Liver (tissue), 9 donors: ENCODE data around the gene ITGB3. TPM values are rescaled to one million over a fixed set of nuclear protein-coding genes. Genes with fewer than 3 reads are reported as not detected.
A peak's percentile ranks its signal among the peaks of the same experiment; 100 is the strongest.

Experiments used
- DNase-seq: peaks from one replicate; pipeline ENCODE4 v3.0.0-alpha.2; 2017; ENCODE audit warnings: low spot score
- H3K27ac ChIP-seq, 2 donors: one replicate each; pipeline ENCODE4 v1.7.0; 2013; ENCODE audit warnings: inconsistent platforms in 2 of 2, low read length in 2 of 2, control low read depth in 1 of 2, low read depth in 1 of 2, mild to moderate bottlenecking in 1 of 2
- H3K27me3 ChIP-seq, 4 donors: one replicate each; pipeline versions ENCODE4 v1.6.1 to v1.7.0; 2013; ENCODE audit warnings: low read length in 3 of 4, inconsistent platforms in 1 of 4, mild to moderate bottlenecking in 1 of 4, moderate library complexity in 1 of 4; ENCODE audit not compliant: control insufficient read depth in 4 of 4, insufficient read depth in 4 of 4
- H3K36me3 ChIP-seq, 4 donors: one replicate each; pipeline versions ENCODE4 v1.6.1 to v1.7.0; 2013; ENCODE audit warnings: low read length in 3 of 4, mild to moderate bottlenecking in 3 of 4, low read depth in 1 of 4, moderate library complexity in 1 of 4; ENCODE audit not compliant: control insufficient read depth in 4 of 4, insufficient read depth in 3 of 4
- H3K4me1 ChIP-seq, 4 donors: one replicate each; pipeline versions ENCODE4 v1.6.1 to v1.7.0; 2013; ENCODE audit warnings: low read length in 3 of 4, mild to moderate bottlenecking in 3 of 4, moderate library complexity in 1 of 4; ENCODE audit not compliant: control insufficient read depth in 4 of 4, insufficient read depth in 4 of 4
- H3K4me3 ChIP-seq, 3 donors: one replicate each; pipeline versions ENCODE4 v1.6.1 to v1.7.0; 2013; ENCODE audit warnings: low read length in 3 of 3, control low read depth in 1 of 3, low read depth in 1 of 3, mild to moderate bottlenecking in 1 of 3
- H3K9ac ChIP-seq, 2 donors: one replicate each; pipeline ENCODE4 v1.7.0; 2013; ENCODE audit warnings: low read length in 2 of 2, mild to moderate bottlenecking in 2 of 2, moderate library complexity in 2 of 2, control low read depth in 1 of 2, low read depth in 1 of 2
- H3K9me3 ChIP-seq, 4 donors: one replicate each; pipeline versions ENCODE4 v1.6.1 to v1.7.0; 2013; ENCODE audit warnings: low read length in 3 of 4; ENCODE audit not compliant: control insufficient read depth in 4 of 4
- CTCF ChIP-seq: fragments of 150-350 bp; IDR thresholded peaks from 2 replicates; pipeline ENCODE4 v1.5.1; 2017; ENCODE audit warnings: improper control_type of control experiment, low read depth, low read length; ENCODE audit not compliant: missing input control
- EGR1 ChIP-seq, 2 donors: IDR thresholded peaks; 2 replicates each; pipeline ENCODE4 v1.6.1; 2016 to 2018; ENCODE audit warnings: antibody characterized with exemption in 2 of 2, low read depth in 2 of 2
- FOXA1 ChIP-seq: IDR thresholded peaks from 2 replicates; pipeline ENCODE4 v1.6.1; 2016; ENCODE audit warnings: antibody characterized with exemption
- FOXA2 ChIP-seq: IDR thresholded peaks from 2 replicates; pipeline ENCODE4 v1.6.1; 2016; ENCODE audit warnings: antibody characterized with exemption
- GABPA ChIP-seq, 2 donors: IDR thresholded peaks in 1 of 2; conservative IDR thresholded peaks in 1 of 2; 2 replicates each; pipeline ENCODE4 v1.6.1; 2016; ENCODE audit warnings: antibody characterized with exemption in 2 of 2, mild to moderate bottlenecking in 1 of 2, moderate library complexity in 1 of 2
- HNF4A ChIP-seq, 2 donors: conservative IDR thresholded peaks; 2 replicates each; pipeline ENCODE4 v1.6.1; 2016; ENCODE audit warnings: antibody characterized with exemption in 2 of 2, mild to moderate bottlenecking in 2 of 2
- HNF4G ChIP-seq: IDR thresholded peaks from 2 replicates; pipeline ENCODE4 v1.6.1; 2016; ENCODE audit warnings: antibody characterized with exemption
- JUND ChIP-seq, 2 donors: IDR thresholded peaks; 2 replicates each; pipeline ENCODE4 v1.6.1; 2016; ENCODE audit warnings: antibody characterized with exemption in 2 of 2
- NR2F2 ChIP-seq: IDR thresholded peaks from 2 replicates; pipeline ENCODE4 v1.6.1; 2016; ENCODE audit warnings: antibody characterized with exemption
- RAD21 ChIP-seq, 2 donors: IDR thresholded peaks; 2 replicates each; pipeline ENCODE4 v1.6.1; 2016; ENCODE audit warnings: antibody characterized with exemption in 2 of 2, mild to moderate bottlenecking in 2 of 2
- RXRA ChIP-seq, 2 donors: IDR thresholded peaks; 2 replicates each; pipeline ENCODE4 v1.6.1; 2017 to 2018; ENCODE audit warnings: antibody characterized with exemption in 2 of 2, mild to moderate bottlenecking in 1 of 2
- SP1 ChIP-seq: IDR thresholded peaks from 2 replicates; pipeline ENCODE4 v1.6.1; 2018; ENCODE audit warnings: antibody characterized with exemption, mild to moderate bottlenecking
- TAF1 ChIP-seq: conservative IDR thresholded peaks from 2 replicates; pipeline ENCODE4 v1.6.1; 2016; ENCODE audit warnings: antibody characterized with exemption, mild to moderate bottlenecking
- YY1 ChIP-seq: IDR thresholded peaks from 2 replicates; pipeline ENCODE4 v1.6.1; 2016; ENCODE audit warnings: antibody characterized with exemption, mild to moderate bottlenecking
- ZBTB33 ChIP-seq: IDR thresholded peaks from 2 replicates; pipeline ENCODE4 v1.6.1; 2016; ENCODE audit warnings: antibody characterized with exemption
- WGBS: extraction: QIAGEN DNeasy Blood & Tissue Kit; methylation state at CpG from one replicate; pipeline ENCODE4 v1.1.7; 2013; 5-methylcytosine and 5-hydroxymethylcytosine counted together
- polyA plus RNA-seq, 2 donors: library from polyadenylated mRNA; stranded (reverse) in 1 of 2; unstranded in 1 of 2; fragments of 200-250 nt in 1 of 2; fragments of >200 nt in 1 of 2; fragmentation: Nextera tagmentation in 1 of 2; extraction: Ambion mirVana in 1 of 2; gene quantifications; one replicate each; pipeline versions ENCODE4 v1.2.1 to v1.2.3, GENCODE V29; 2013 to 2015
- total RNA-seq, 2 donors: library from RNA; depleted of rRNA; stranded (reverse); fragments of >200 nt; gene quantifications; one replicate each; pipeline ENCODE4 v1.2.3, GENCODE V29; 2014
- TF ChIP-seq, protein P1 (sequence below): IDR thresholded peaks from 2 replicates; pipeline ENCODE4 v1.6.1; 2016; ENCODE audit warnings: antibody characterized with exemption
- TF ChIP-seq, protein P2 (sequence below): IDR thresholded peaks from 2 replicates; pipeline ENCODE4 v1.6.1; 2016; ENCODE audit warnings: antibody characterized with exemption
- TF ChIP-seq, protein P3 (sequence below): IDR thresholded peaks from 2 replicates; pipeline ENCODE4 v1.6.1; 2016; ENCODE audit warnings: antibody characterized with exemption, mild to moderate bottlenecking
- donor health status: healthy.
- donor health status: healthy.
- donor health status: healthy.
- donor health status: healthy.
- donor health status: healthy.

Gene ITGB3
- total and polyA plus RNA-seq, 4 donors = 0.47 to 33.4 (median 3.8) TPM

DNA sequence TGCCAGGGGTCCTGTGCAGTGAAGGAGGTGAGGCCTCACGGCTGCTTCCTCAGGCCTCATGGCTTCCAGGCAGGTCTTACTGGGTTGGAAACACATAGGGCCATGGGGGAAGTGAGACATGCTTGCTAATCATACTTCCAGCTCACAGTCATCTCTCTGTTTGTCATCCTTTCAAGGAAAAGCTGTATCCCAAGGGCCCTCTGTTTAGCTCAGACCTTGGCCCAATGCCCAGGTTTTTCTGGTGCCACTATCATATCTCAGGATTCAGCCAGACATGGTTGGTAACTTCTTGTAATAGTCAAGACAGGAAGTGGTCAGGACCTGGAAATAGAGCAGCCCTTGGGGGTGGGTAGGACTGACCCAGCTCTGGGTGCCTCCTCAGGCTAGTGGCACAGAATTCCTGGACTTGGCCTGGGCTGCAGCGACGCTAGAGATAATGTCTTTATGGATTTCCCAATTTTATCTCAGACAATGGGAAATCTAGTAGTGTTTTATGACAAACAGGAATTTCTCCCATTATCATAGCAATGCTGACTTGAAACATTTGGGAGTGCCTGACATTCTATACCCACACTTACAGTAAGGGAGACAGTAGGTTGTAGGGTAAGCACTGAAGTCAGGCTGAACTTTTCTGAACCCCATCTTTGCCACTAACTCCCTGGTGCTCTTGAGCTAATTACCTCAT lies 13.5 kb upstream of the ITGB3 start:
- Histone ChIP-seq H3K4me3 (no peak overlapping the region), H3K9ac (no peak overlapping the region), H3K4me1 (no peaks in the 10 kb centered on the region), H3K9me3 (no peaks in the 10 kb centered on the region), H3K36me3 (no peaks in the 10 kb centered on the region), H3K27ac (peak overlapping the region; percentile 55 to 58), H3K27me3 (no peaks in the 10 kb centered on the region)
- peak; percentile 47 for DNase-seq
- TF ChIP-seq TAF1 (no peak), NR2F2 (peak; percentile 81), HNF4A (conservative IDR thresholded peaks at IDR 0.05) (no peak), FOXA1 (no peak), JUND (IDR thresholded peaks at IDR 0.05) (no peak), RAD21 (IDR thresholded peaks at IDR 0.05) (peak; percentile 15 to 18), YY1 (peak; percentile 19), RXRA (IDR thresholded peaks at IDR 0.05) (peak in 1 of 2 donors; percentile 6)
- TF ChIP-seq, protein P1, sequence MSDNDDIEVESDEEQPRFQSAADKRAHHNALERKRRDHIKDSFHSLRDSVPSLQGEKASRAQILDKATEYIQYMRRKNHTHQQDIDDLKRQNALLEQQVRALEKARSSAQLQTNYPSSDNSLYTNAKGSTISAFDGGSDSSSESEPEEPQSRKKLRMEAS = peak; percentile 32
- TF ChIP-seq, protein P2, sequence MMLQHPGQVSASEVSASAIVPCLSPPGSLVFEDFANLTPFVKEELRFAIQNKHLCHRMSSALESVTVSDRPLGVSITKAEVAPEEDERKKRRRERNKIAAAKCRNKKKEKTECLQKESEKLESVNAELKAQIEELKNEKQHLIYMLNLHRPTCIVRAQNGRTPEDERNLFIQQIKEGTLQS = no peak
- 66% methylated on average over 3 of the region's 3 CpGs for WGBS

DNA sequence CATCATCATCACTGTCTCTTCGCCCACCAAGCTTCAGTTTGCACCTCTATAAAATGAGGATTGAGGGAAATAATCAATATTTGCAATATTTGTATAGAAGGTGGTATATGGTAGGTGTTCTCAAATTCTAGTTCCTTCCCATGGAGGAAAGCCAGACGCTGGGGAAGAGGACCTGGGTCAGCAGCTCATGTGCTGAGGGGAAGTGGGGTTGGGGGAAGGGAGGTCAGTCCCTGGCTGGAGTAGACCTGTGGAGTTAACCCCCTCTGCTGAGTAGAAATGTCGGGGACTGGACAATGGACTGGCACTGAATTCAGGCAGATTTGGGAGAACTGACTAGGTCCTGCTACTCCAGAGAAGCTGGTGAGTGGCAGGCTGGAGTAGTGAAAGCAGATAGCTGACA lies 12.8 kb upstream of the ITGB3 start:
- H3K4me1 ChIP-seq = no peaks in the 10 kb centered on the region
- WGBS = 73% methylated on average over 3 of the region's 3 CpGs
- peak overlapping the region in 1 of 2 donors; percentile 46 for H3K27ac ChIP-seq
- TF ChIP-seq SP1 = no peak
- TF ChIP-seq, protein P1 = no peak
- TF ChIP-seq TAF1 = no peak
- TF ChIP-seq RXRA (IDR thresholded peaks at IDR 0.05) = no peak
- TF ChIP-seq, protein P3, sequence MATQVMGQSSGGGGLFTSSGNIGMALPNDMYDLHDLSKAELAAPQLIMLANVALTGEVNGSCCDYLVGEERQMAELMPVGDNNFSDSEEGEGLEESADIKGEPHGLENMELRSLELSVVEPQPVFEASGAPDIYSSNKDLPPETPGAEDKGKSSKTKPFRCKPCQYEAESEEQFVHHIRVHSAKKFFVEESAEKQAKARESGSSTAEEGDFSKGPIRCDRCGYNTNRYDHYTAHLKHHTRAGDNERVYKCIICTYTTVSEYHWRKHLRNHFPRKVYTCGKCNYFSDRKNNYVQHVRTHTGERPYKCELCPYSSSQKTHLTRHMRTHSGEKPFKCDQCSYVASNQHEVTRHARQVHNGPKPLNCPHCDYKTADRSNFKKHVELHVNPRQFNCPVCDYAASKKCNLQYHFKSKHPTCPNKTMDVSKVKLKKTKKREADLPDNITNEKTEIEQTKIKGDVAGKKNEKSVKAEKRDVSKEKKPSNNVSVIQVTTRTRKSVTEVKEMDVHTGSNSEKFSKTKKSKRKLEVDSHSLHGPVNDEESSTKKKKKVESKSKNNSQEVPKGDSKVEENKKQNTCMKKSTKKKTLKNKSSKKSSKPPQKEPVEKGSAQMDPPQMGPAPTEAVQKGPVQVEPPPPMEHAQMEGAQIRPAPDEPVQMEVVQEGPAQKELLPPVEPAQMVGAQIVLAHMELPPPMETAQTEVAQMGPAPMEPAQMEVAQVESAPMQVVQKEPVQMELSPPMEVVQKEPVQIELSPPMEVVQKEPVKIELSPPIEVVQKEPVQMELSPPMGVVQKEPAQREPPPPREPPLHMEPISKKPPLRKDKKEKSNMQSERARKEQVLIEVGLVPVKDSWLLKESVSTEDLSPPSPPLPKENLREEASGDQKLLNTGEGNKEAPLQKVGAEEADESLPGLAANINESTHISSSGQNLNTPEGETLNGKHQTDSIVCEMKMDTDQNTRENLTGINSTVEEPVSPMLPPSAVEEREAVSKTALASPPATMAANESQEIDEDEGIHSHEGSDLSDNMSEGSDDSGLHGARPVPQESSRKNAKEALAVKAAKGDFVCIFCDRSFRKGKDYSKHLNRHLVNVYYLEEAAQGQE = no peak
- TF ChIP-seq NR2F2 = no peak
- TF ChIP-seq EGR1 (IDR thresholded peaks at IDR 0.05; ENCODE audit: low read depth in 2 of 2) = no peak
- TF ChIP-seq YY1 = no peak
- TF ChIP-seq FOXA2 = no peak
- TF ChIP-seq JUND (IDR thresholded peaks at IDR 0.05) = no peak
- no peak for TF ChIP-seq RAD21 (IDR thresholded peaks at IDR 0.05)
- TF ChIP-seq GABPA (IDR thresholded peaks at IDR 0.05 in 1 of 2, conservative IDR thresholded peaks at IDR 0.05 in 1 of 2) = no peak
- no peak for TF ChIP-seq HNF4A (conservative IDR thresholded peaks at IDR 0.05)
- TF ChIP-seq, protein P2 = no peak
- TF ChIP-seq CTCF = no peak
- TF ChIP-seq ZBTB33 = no peak
- TF ChIP-seq HNF4G = no peak
- no peak for TF ChIP-seq FOXA1
- H3K4me3 ChIP-seq = no peak overlapping the region
- no peak overlapping the region for H3K9ac ChIP-seq
- H3K27me3 ChIP-seq = no peaks in the 10 kb centered on the region
- DNase-seq = no peak
- H3K36me3 ChIP-seq = no peaks in the 10 kb centered on the region
- no peaks in the 10 kb centered on the region for H3K9me3 ChIP-seq
